Tibial nerve (tissue), 4 donors: ENCODE results near the gene MCF2L.

ENCODE experiments used
- CTCF ChIP-seq, 5 experiments: fragments of 200-600 bp in 3 of 5; fragments of 450-650 bp in 2 of 5; sonication (generic) in 3 of 5; IDR thresholded peaks; one replicate each; pipeline ENCODE4 v1.5.1; 2016 to 2019; ENCODE audit warnings: antibody characterized with exemption in 5 of 5, mild to moderate bottlenecking in 3 of 5, moderate library complexity in 2 of 5
- EP300 ChIP-seq, 2 donors: sonication (generic); formaldehyde crosslinking; IDR thresholded peaks; one replicate each; pipeline ENCODE4 v1.6.1; 2017; ENCODE audit warnings: antibody characterized with exemption in 2 of 2, mild to moderate bottlenecking in 1 of 2
- POLR2A ChIP-seq, 2 donors: fragments of 450-650 bp; IDR thresholded peaks; one replicate each; pipeline ENCODE4 v1.6.1; 2017; ENCODE audit warnings: antibody characterized with exemption in 2 of 2, mild to moderate bottlenecking in 2 of 2, moderate library complexity in 2 of 2

DNA sequence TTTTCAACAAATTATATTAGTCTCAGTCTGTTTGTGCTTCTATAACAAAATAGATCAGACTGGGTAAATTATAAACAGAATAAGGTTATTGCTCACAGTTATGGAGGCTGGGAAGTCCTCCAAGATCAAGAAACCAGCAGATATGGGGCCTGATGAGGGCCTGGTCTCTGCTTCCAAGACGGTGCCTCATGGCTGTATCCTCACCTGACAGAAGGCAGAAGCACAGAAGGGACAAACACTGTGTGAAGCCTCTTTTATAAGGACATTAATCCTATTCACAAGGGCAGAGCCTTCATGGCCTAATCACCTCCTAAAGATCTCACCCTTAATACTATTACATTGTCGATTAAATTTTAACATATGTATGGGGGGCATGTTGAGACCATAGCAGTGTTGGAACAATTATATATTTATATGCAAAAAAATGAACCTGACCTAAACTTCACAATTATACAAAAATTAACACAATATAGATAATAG is 166.3 kb downstream of the MCF2L start:
- TF ChIP-seq POLR2A (IDR thresholded peaks at IDR 0.05) (no peak), CTCF (IDR thresholded peaks at IDR 0.05) (no peak), EP300 (IDR thresholded peaks at IDR 0.05) (no peak)
